GM03348 (cell line): Measurements from ENCODE around the gene FAM120B.

ENCODE experiments used
- DNase-seq: peaks from one replicate; pipeline ENCODE4 v3.0.0; 2012; ENCODE audit warnings: low spot score

FAM120B gene

DNA sequence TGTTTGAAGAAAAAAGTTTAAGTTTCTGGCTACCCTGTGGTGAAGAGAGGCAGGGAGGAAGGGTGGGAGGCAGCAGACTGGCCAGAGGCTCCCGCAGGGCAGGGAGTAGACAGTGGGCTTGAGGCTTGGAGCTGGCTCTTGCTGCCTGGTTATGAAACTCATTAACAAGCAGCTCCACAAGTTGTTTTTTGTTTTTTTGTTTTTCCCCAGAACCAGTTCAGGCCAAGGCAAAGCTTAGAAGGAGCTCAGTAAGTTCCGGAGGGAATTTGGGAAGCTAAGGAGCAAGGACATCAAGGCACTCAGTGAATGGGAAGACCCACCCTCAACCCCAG lies 19.7 kb upstream of the FAM120B start:
- DNase-seq: no peak

GRCh38 chr6:170287371-170287876 lies 19.1 kb upstream of the FAM120B start:
- DNase-seq: no peak

DNA sequence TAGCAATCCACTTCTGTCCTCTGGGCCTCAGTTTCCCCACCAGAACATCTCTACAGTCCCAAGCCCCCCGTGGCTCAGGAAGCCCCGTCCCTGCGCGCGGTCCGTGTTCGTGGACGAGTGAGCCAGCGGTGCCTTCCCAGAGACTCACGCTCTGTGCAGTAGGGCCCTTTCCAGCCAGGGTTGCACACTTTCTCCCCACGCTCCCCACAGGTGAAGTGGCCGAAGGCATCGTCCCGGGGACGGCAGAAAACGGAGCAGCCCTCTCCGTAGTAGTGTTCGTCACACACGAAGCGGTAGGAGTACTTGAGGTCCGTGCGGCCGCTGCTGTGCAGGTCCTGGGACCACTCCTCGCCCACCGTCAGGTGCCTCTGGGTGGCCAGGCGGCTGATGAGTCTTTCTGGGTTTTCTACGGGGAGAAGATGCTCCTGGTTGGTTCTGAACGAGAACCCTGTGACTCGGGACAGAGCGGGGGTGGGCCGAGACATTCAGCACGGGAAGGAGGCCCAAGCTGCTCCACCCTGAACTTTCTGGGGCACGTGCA lies 18.4 kb upstream of the FAM120B start:
- DNase-seq: no peak

DNA sequence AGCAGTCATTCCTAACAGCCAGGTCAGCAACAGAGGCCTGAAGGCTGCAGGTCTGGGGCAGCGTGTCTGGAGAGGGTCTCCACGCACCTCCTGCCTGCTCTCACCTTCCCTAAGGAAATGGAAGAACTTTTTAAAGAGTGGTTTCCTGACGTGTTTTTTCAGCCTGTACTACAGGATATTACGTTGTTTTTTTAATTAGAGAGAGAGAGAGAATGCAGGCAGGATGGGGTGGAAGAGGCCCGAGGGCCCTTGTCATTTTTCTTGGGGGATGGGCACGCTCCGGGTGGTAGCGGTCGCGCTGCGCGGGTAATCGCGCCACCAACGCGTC lies 17.7 kb upstream of the FAM120B start:
- no peak for DNase-seq

DNA sequence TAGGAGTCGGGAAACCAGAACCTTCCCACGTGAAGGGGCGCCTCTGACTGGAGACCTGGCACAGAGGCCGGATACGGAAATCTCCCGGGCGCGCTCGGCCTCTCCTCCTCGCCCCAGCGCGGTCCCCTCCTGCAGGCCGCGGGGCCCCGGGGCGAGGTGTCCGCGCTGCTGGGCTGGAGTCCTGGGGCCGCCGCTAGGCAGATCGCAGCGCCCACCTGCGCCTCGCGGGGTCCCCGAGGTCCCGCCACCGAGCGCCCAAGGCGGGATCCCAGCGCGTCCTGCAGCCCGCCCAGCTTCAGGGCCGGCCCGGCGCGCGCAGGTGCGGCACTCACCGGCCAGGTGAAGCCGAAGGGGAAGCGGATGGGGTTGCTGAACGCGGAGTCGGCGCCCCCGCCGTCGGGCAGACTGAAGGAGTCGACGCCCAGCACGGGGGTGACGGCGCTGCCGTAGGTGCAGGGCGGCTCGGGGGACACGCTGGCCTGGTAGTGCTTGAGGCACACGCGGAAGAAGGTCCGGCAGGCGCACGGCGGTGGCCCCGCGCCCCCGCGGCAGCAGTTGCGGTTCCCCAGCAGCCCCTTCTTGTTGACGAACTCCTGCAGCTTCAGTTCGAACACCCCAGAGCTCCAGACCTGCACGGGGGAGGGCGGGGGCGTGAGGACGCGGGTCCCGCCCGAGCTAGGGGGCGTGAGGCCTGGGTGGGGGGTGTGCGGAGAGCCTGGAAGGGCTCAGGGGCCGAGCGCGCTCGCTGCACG lies 17.2 kb upstream of the FAM120B start:
- DNase-seq: no peak

DNA sequence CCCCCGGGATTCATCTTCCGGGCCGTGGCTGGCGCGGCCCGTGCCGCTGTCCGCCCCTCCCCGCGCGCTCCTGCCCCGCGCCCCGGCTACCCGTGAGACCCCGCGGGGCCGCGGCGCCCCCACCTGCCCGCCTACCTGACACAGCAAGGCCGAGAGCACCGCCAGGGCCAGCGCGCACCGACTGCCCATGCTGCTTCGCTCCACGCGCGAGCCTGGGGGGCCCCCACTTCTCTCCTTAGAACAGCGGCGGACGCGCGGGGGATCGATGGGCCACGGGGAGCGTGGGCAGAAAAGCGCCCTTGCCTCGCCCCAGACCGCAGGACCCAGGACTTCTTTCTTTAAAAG lies 16.6 kb upstream of the FAM120B start:
- no peak for DNase-seq

GRCh38 chr6:170290296-170291128 lies 16.0 kb upstream of the FAM120B start, which contains the start of gene DLL1:
Gene DLL1, minus strand, starts transcription at chr6:170291078. Its CDS starts 939 bp downstream, at chr6:170290139.
- DNase-seq: peak; percentile 76

DNA sequence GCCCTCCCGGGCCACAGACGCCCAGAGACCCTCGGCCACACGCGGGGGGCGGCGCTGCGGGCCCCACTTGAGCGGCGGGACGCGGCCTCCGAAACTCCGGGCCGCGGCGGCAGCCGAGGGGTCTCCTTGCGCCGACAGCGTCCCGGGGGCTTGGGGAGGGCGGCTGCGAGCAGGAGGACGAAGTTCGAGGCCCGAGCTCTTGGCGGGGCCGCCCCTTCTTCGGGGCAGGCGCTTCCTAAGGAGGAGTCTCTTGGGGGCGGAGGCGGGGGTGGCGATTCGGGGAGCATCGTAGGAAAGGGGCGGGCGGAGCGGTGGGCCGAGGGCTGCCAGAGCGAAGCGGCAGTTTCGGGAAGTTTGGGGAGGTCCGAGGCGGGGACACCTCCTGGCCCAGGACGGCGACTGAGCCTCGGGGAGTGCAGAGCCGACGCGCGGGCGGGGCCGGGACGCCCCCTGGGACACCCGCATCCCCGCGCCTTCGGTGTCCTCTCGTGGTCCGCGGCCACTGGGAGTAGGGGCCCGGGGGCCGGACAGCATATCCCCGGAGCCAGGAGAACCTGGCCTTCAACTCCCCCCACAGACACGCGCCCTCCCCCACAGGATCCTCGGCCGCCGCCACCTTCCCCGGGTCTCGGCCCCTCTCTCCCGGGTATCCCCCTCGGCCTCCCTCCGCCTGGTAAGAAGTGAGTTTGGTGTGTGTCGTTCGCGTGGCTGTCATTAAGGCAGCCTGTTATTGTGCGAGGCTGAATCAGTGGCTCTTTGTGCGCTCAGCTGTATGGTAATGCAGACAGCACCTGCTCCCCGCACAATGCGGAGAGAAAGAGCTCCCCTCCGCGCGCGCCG lies 15.1 kb upstream of the FAM120B start:
- DNase-seq: peak; percentile 57

- no peak for DNase-seq
These were observed 14.5 kb upstream of the FAM120B start for GRCh38 chr6:170292111-170292406.

DNA sequence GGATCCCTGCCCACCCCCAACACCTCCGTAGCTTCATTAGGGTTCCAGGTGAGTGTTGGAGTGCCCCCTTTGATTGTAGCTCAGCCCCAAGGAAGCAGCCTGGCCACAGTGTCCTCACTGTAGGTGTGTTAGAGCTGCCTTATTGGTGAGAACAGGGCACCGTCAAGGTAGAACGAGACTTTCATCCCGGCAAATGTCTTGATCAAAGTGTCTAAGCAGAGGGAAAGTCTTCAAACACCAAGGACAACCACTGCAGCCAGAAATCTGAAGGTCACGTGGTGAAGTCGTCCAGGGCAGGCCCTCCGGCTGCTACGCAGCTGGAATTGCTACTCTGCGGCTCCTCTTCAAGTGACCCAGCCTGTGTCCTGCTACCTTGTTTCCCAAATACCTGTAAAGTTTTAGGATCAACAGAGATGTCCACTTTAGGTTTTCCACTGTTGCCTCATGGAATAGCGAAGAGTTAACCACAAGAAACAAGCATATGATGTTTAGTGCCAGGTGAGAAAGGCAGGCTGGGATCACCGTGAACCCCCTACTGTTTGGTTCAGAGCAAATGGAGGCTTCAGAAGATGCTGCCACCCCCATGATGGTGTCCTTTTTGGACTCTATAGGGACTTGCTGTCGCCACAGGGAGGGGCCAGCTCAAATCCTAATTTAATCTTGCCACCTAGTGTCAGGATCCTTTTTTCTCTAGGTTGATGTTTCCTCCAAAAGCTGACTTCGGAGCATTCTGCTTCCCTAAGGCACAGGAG lies 14.0 kb upstream of the FAM120B start:
- no peak for DNase-seq

- no peak for DNase-seq
These were observed 13.0 kb upstream of the FAM120B start for GRCh38 chr6:170293341-170294231.

- no peak for DNase-seq
These were observed 12.2 kb upstream of the FAM120B start for GRCh38 chr6:170294298-170294730.

- DNase-seq: no peak
These were observed 11.6 kb upstream of the FAM120B start for GRCh38 chr6:170294813-170295509.

DNA sequence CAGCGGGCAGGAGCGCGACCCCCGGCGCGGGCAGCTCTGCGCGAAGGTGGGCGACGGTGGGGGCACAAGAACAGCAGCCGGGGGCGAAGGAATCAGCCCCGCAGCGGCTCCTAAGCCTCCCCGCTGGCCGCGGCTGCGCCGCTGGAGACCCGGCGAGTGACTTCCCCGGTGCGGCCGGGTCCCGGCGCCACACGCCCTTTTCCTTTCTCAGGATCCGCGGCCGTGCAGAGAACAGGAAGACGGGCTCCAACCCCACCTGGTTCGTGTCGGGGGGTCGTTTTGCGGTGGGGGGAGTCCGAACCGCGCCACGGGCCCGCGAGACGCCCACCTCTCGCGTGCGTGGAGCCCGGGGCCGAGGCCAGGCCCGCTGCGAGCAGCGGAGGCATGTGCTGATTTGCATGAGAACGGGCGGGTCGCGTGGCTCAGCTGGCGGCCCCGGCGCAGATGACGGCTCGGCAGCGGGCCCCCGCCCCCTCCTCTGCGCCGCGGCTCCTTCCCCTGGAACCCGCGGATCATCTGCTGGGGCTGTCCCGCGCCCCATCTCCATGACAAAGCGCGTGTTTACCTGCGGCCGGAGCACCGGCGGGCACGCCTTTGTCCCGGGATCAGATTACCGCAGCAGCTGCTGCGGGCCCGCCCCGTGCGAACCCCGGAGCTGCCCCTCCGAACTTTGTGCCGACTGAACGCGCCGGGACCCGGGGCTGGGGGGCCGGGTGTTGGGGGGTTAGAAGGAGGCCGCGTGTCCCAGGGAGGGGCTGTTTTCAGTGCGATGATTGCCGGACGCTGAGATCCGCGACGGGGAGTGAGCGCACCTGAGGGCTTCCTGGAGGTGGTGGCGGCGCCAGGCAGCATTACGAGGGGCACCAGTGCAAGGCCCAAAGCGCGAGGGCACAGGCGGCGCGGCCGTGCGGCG lies 10.8 kb upstream of the FAM120B start:
- DNase-seq: peak; percentile 52

- no peak for DNase-seq
These were observed 10.2 kb upstream of the FAM120B start for GRCh38 chr6:170296423-170296745.

DNA sequence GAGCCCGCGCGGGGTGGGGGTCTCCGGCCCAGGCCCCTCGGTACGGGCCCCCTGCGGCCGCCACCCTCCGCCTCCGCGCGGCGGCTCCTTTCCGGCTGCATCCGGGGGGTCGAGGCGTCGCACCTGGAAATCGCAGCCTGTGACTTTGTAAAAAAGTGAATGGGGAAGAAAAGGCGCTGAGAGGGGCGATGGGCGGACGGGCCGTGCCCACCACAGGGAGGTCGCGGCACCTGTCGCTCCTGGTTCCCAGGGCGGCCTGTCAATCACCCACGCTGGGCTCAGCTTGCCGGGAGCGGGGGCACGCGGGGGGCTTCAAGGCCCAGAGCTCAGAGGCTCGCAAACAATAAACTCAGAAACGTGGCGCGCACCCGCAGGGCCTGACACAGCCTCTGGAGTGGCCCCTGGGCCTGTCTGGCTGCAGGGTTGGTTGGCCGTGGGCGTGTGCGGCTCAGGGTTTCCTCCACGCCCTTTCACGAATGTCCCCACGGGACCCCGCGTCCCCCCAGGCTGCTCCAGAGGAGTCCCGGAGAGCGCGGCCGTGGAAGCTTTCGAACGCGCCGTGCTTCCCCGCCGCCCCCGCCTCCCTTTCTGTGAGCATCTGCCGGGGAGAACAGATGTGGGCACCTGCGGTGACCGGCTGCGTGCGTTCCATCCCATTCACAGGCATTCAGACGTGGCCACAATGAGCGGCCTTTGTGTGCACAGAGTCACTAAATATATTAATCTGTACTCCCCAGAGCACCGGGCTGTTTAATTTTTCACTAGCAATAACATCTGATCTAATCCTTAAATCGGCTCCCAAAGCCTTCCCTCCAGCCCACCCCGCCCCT lies 9.6 kb upstream of the FAM120B start:
- DNase-seq: no peak

- DNase-seq: no peak
These were observed 8.8 kb upstream of the FAM120B start for GRCh38 chr6:170297576-170298330.
